ENCODE measurements around the gene NAALADL2.

Gene NAALADL2

GRCh38 chr3:174859114-174859735 is at the start of gene NAALADL2:
Gene NAALADL2, plus strand, starts transcription at chr3:174859334.
- DNase-seq = no peak

DNA sequence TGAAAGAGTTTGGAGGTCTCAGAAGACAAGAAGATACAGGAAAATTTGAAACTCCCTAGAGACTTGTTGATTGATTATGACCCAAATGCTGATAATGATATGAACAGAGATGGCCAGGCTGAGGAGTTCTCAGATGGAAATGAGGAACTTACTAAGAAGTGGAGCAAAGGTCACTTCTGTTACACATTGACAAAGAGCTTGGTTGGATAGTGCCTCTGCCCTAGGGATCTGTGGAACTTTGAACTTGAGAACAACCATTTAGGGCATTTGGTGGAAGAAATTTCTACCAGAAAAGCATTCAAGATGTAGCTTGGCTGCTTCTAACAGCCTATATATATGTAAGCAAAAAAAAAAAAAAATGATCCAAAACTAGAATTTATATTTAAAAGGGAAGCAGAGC is 48.9 kb upstream of the NAALADL2 start:
- peak; percentile 23 for DNase-seq

GRCh38 chr3:174812172-174812862 is 46.8 kb upstream of the NAALADL2 start:
- DNase-seq = no peak

- DNase-seq = no peak
These were observed 43.4 kb upstream of the NAALADL2 start for GRCh38 chr3:174815750-174816149.

DNA sequence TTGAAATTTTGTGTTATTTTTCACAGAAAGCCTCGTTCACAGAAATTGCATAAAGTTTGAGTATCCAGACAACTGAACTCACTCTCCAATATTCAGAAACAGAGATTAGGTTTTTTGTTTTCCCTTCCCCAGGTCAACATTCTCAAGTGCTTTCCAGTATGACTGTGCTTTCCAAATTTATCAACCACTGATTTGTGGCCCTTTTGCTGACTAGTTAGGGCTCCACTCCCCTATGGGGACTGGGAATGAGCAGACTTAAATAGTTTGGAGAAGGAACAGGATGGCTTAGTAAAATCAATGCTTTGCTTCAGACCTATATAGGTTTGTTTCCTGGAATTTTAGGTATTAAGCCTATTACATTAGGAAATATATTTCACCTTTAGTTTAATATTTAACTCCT is 38.2 kb upstream of the NAALADL2 start:
- DNase-seq = no peak

DNA sequence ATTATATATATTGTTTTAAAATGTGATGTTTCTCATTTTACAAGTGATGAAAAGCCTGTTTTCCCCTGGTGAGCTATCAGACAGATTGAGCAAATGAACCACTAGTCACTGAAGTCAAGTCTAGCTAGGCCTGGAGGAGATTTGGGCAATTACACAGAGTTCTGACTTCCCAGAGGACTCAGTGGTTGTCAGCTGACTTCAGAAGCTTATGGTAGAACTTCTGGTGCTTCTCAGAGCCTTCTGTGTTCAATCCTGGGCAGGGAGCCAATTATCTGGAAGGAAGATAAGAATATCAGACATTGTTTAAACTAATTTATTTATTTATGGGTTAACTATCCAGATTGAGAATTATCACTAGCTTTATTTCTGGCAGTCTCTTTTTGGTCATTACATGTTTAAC is 37.7 kb upstream of the NAALADL2 start:
- DNase-seq = peak; percentile 21

DNA sequence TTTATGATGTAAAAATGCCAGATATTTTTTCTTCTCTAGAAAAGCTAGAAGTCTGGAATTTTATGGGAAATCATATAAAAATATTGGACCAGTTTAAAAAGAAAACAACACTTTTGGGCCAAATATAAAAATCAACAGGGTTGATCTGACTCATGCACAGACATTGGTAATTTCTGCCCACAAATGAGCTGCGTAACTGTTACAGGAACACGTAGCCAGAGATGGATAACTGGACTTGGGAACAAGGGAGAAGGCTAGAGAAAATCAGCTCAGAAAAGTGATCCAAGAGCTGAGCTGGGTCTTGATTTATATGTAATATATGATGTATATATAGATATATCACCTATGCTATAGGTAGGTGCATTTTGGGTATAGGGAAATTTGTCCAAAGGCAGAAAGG is 36.8 kb upstream of the NAALADL2 start:
- DNase-seq = no peak

DNA sequence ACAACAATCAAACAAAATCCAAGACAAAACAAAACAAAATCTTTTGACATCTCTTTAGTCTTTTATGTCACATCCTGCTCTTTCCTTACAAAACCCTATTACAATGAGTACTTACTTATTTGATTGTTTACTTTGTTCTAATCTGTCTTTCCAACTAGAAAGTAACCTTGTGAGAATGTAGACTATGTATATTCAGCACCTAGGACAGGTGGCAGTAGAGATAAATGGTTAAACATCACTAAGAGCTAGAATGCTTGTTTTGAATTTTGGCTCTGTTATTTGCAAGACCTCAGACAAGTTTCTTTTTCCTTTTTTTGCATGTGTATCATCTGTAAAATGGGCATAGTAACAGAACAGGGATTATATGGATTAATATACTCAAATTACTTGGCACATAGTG is 33.1 kb upstream of the NAALADL2 start:
- no peak for DNase-seq

DNA sequence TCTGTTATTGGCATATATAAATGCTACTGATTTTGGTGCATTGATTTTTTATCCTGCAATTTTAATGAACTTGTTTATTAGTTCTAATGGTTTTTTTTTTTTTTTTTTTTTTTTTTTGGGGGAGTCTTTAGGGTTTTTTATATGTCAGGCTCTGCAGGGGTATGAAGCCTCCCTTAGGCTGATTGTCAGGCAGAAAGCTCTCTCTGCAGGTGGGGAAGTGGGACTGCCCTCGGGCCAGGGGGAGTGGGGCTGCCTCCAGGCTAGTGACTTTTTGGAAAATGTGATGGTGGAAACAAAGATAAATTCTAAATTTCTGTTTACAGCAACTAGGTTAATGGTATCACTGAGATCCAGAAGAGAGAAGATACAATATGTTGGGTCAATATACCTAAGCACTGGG is 14.4 kb upstream of the NAALADL2 start:
- no peak for DNase-seq

GRCh38 chr3:174846055-174846454 is 13.1 kb upstream of the NAALADL2 start:
- DNase-seq = no peak

GRCh38 chr3:174854987-174855386 is 4.1 kb upstream of the NAALADL2 start:
- no peak for DNase-seq

DNA sequence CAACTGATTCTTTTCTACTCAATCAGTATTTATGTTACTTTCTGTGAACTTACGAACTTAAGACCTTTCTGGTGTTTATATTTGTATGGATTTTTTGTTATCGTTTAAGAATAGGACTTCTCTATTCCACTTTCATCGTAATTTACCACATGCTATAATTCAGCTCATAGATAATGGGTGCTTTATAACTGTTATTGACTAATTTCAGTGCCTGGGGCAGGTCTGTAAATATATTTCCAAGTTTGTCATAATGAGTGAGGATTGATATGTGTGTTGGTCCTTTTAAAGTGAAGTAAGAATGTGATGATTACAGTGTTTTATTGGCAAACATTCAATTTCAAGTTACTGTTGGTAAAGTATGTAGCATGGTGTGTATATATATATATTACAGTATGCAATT is 1.8 kb upstream of the NAALADL2 start:
- DNase-seq = no peak

DNA sequence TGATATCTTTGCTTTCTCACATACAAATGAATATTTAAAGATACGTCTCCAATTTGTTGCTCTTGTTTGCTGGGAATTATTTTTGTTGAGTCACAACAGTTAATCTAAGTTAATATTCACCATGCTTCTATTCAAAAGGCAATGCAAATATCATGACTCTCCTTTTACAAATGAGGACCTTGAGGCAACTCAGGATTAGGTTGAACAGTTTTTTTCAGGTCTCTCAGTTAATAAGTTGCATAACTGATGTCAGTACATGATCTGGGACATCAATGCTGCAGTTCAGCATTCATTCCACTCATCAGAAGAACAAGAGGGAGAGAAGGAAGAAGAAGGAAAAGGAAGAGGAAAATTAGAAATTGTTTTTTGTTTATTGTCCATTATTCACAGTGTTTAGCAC is 781 bp upstream of the NAALADL2 start:
- no peak for DNase-seq

- no peak for DNase-seq
These were observed 622 bp downstream of the NAALADL2 start for GRCh38 chr3:174859756-174860155.

DNA sequence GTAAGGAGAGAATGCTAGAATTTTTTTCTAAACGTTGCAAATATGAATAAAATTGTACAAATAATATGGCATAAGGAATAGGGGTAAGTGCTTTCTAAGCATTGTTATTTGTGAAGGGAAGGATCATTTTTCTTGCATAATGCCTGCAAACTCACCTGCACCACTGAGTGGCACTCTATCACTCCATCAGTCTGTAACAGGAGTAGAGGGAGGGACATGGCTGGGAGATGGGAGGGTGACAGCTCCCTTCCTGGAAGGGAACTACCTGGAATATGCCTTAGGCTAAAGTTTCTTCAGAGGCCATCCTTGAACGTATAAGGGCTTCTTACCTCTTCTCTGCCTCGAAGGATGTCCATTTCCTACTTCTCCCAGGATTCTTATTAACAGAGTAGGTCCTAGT is 3.0 kb downstream of the NAALADL2 start:
- no peak for DNase-seq

DNA sequence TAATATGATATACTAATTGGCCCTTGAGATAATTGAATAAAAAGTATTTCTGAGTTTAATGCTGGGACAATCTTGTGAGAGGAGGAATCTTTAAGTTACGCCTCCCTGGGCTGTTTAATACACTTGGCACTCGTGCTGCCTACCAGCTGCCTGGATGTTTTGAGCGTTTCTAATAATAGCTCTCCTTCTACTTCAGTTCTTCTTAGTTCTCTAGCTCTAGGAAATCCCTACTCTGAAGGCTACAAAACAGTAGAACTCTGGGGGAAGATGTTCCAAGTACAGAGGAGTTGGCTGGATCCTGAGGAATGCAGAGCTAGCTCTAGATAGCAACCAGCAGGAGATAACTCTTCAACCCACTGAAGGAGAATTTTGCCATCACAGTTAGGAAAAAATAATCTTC is 3.5 kb downstream of the NAALADL2 start:
- no peak for DNase-seq

DNA sequence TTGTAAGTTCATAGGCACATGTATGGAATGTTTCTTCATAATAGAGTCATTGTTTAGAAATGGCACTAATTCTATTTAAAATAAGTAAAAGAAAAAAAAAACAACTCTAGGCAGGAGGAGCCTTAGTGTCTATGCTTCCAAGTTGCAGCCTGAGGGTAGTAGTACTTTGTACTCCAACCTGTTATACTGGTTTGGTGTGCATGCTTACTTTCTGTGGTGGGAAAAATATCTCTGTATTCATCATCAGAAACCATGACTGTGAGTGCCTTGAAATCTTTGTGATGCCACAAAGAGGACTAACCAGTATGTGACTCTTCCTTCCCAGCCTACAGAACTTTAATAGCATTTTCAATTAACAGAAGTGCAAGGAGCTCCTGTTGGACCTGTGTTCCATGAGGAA is 4.4 kb downstream of the NAALADL2 start:
- DNase-seq = no peak

- DNase-seq = no peak
These were observed 10.3 kb downstream of the NAALADL2 start for GRCh38 chr3:174869448-174869847.

DNA sequence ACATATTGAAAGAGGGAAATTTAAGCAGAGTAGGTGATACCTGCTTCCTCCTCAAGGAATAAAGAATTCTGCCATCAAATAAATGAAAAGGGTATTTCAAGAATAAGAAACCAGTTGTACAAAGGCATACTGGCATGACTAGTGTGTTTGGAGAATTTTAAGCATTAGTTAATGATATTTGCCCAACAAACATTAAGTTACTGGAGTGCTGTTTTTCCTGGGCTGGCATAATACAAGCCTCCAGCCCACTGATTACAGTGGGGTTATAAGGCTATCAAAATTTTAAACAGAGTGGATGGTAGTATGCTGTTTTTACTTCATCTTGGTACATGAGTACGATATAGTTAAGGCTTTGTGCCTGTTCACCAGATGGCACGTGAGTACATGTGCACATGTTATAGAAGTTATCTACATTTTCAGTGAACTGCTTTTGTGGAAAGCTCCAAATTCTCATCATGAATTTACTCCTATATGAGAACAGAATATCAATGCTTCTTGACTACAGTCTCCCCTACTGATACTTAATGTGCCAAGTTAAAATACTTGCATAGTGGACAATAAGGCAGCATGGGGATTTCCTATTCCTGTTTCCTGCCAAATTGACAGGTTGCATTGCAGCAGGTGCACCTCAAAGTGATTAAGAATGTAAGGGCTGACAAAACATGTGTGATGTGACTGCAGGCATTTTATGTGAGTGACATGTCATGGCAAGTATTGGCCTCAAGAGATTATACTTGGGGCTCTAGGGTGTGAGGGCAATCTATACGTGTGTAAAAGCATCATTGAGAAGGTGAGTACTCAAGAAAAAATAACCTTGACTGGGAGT is 14.9 kb downstream of the NAALADL2 start:
- DNase-seq = no peak

- DNase-seq = no peak
These were observed 23.7 kb downstream of the NAALADL2 start for GRCh38 chr3:174882789-174883188.

GRCh38 chr3:174883881-174884675 is 24.9 kb downstream of the NAALADL2 start:
- no peak for DNase-seq

DNA sequence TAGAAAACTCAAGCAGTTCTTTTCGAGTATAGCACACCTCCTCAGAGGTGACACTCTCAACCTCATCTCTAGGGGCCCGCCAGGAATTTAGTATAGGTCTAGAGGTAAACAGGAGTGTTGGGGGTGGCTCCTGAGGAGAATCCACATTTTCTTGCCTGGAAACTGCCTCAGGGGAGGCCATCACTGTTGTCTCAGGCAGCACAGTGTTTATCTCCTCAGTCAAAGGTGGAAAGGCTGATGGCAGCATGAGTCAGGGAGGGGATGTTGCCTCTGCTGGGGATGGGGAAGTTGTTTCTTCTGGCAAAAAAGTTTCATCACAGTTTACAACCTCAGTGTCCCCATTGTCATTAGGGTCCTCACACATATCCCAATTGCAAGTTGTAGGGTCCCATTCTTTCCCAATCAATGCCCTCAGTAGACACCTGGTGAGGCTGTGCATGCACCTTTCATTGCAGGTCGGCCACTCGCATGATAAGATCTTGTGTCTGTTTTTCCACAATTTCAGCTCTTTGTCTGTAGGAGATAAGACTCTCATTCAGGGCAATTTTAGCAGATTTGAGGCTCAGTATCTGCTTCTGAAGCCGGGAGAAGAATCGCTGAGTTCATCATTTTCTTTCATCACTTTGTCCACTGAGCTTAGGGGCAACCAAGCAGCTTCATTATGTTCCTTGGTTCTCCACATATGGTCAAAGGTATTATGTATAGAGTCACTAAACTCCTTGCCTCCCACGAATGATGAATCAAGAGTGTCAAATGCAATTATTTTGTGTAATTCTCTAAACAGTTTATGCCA is 25.8 kb downstream of the NAALADL2 start:
- no peak for DNase-seq
